Mucosa of rectum (tissue), 2 donors: ENCODE measurements around the gene CCDC80.

ENCODE experiments used
- H3K27ac ChIP-seq, 2 donors: one replicate each; pipeline ENCODE4 v1.7.0; 2013; ENCODE audit warnings: inconsistent platforms in 2 of 2, low read depth in 2 of 2, low read length in 2 of 2
- H3K27me3 ChIP-seq, 2 donors: one replicate each; pipeline ENCODE4 v1.7.0; 2013; ENCODE audit warnings: low read length in 2 of 2; ENCODE audit not compliant: control insufficient read depth in 2 of 2, insufficient read depth in 2 of 2
- H3K36me3 ChIP-seq, 2 donors: one replicate each; pipeline ENCODE4 v1.7.0; 2013; ENCODE audit warnings: low read length in 2 of 2; ENCODE audit not compliant: control insufficient read depth in 2 of 2, insufficient read depth in 2 of 2
- H3K4me1 ChIP-seq, 2 donors: one replicate each; pipeline ENCODE4 v1.7.0; 2013; ENCODE audit warnings: low read length in 2 of 2, mild to moderate bottlenecking in 1 of 2; ENCODE audit not compliant: control insufficient read depth in 2 of 2, insufficient read depth in 2 of 2
- H3K4me3 ChIP-seq, 2 donors: one replicate each; pipeline ENCODE4 v1.7.0; 2013; ENCODE audit warnings: low read length in 2 of 2
- H3K9ac ChIP-seq, 2 donors: one replicate each; pipeline ENCODE4 v1.7.0; 2013; ENCODE audit warnings: low read length in 2 of 2, low read depth in 1 of 2, mild to moderate bottlenecking in 1 of 2
- H3K9me3 ChIP-seq, 2 donors: one replicate each; pipeline ENCODE4 v1.7.0; 2013; ENCODE audit warnings: low read length in 2 of 2; ENCODE audit not compliant: control insufficient read depth in 2 of 2
- donor health status: healthy.
- donor health status: Normal muscosa, but diverticular disease.

CCDC80 gene

DNA sequence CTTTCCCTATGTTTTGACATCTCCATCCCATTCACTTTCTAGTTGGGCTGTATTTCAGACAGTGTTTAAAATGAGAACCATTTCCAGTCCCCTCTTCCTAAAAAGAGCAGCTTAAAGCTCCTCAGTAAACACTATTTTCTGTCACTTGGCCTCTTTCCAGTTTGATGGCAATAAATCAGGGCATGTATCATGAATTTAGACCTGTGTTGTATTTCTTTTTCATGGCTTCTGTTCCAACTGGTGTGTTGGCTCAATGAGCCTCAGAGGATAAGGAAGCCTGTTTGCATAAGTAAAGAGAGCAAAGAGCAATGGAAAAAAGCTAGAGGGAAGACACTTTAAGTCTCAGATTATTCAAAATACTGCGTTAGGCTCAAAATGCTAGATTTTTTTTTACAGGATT is 7.2 kb downstream of the CCDC80 start:
- no peaks in the 10 kb centered on the region for H3K4me1 ChIP-seq
- no peaks in the 10 kb centered on the region for H3K9me3 ChIP-seq
- H3K27ac ChIP-seq: no peak overlapping the region
- no peak overlapping the region for H3K4me3 ChIP-seq
- H3K9ac ChIP-seq: no peak overlapping the region
- H3K27me3 ChIP-seq: no peaks in the 10 kb centered on the region
- no peaks in the 10 kb centered on the region for H3K36me3 ChIP-seq

GRCh38 chr3:112633191-112633590 is 7.8 kb downstream of the CCDC80 start:
- Histone ChIP-seq H3K4me1 (no peaks in the 10 kb centered on the region), H3K36me3 (no peaks in the 10 kb centered on the region), H3K9ac (no peak overlapping the region), H3K4me3 (no peak overlapping the region), H3K27ac (no peak overlapping the region), H3K9me3 (no peaks in the 10 kb centered on the region), H3K27me3 (no peaks in the 10 kb centered on the region)

- H3K4me1 ChIP-seq: no peaks in the 10 kb centered on the region
- no peak overlapping the region for H3K4me3 ChIP-seq
- no peaks in the 10 kb centered on the region for H3K36me3 ChIP-seq
- H3K27ac ChIP-seq: no peak overlapping the region
- no peaks in the 10 kb centered on the region for H3K27me3 ChIP-seq
- no peak overlapping the region for H3K9ac ChIP-seq
- no peaks in the 10 kb centered on the region for H3K9me3 ChIP-seq
These were observed 8.3 kb downstream of the CCDC80 start for GRCh38 chr3:112632596-112632995.

GRCh38 chr3:112631257-112631656 is 9.7 kb downstream of the CCDC80 start:
- no peaks in the 10 kb centered on the region for H3K9me3 ChIP-seq
- no peak overlapping the region for H3K9ac ChIP-seq
- no peaks in the 10 kb centered on the region for H3K36me3 ChIP-seq
- H3K4me3 ChIP-seq: no peak overlapping the region
- no peaks in the 10 kb centered on the region for H3K4me1 ChIP-seq
- no peak overlapping the region for H3K27ac ChIP-seq
- no peaks in the 10 kb centered on the region for H3K27me3 ChIP-seq

- Histone ChIP-seq H3K4me1 (no peaks in the 10 kb centered on the region), H3K9ac (no peak overlapping the region), H3K9me3 (no peaks in the 10 kb centered on the region), H3K27ac (no peak overlapping the region), H3K36me3 (no peaks in the 10 kb centered on the region), H3K4me3 (no peak overlapping the region), H3K27me3 (no peaks in the 10 kb centered on the region)
These were observed 11.5 kb downstream of the CCDC80 start for GRCh38 chr3:112629425-112629824.

GRCh38 chr3:112627919-112628466 is 12.9 kb downstream of the CCDC80 start:
- no peaks in the 10 kb centered on the region for H3K9me3 ChIP-seq
- H3K36me3 ChIP-seq: no peaks in the 10 kb centered on the region
- no peak overlapping the region for H3K9ac ChIP-seq
- no peak overlapping the region for H3K4me3 ChIP-seq
- H3K27ac ChIP-seq: no peak overlapping the region
- H3K27me3 ChIP-seq: no peaks in the 10 kb centered on the region
- no peaks in the 10 kb centered on the region for H3K4me1 ChIP-seq

DNA sequence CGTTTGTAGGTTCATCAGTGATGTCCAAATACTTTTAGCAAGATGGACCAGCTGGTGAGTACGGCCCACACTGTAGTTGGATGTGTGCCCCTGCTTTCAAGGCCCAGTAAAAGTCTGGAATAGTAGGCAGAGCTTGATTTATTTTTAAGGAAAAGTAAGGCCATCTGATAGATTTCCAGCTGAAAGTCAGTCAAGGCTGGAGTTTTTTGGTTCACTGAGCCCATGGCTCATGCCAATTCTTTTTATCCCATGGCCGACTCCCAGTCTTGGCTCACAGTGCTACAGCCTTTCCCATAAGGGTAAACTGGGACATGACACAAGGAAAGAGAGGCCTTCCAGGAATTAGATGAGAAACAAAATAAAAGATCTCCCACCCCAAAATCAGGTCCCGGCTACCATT is 13.5 kb downstream of the CCDC80 start:
- Histone ChIP-seq H3K27me3 (no peaks in the 10 kb centered on the region), H3K9ac (no peak overlapping the region), H3K27ac (no peak overlapping the region), H3K9me3 (no peaks in the 10 kb centered on the region), H3K4me1 (no peaks in the 10 kb centered on the region), H3K4me3 (no peak overlapping the region), H3K36me3 (no peaks in the 10 kb centered on the region)

DNA sequence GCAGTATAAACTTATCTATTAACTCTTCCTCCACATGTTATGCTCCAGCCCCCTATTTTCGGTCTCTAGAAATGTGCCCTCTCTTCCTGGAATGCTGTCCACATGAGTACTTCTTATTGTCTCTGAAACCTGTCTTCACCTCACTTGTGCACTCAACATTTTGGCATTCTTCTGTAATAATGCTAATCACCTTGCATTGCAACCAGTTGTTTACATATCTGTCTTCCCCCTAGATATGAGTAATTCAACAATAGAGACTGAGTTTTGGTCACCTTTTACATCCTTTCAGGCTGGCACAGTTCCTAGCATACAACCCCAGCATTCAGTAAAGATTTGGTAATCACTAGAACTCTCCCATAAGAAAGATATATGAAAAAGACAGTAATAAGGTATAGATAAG is 17.2 kb downstream of the CCDC80 start:
- Histone ChIP-seq H3K4me1 (no peaks in the 10 kb centered on the region), H3K27me3 (no peaks in the 10 kb centered on the region), H3K27ac (no peak overlapping the region), H3K36me3 (no peaks in the 10 kb centered on the region), H3K4me3 (no peak overlapping the region), H3K9ac (no peak overlapping the region), H3K9me3 (no peaks in the 10 kb centered on the region)

- no peak overlapping the region for H3K4me3 ChIP-seq
- H3K4me1 ChIP-seq: no peaks in the 10 kb centered on the region
- H3K9me3 ChIP-seq: no peaks in the 10 kb centered on the region
- no peak overlapping the region for H3K27ac ChIP-seq
- H3K27me3 ChIP-seq: no peaks in the 10 kb centered on the region
- no peaks in the 10 kb centered on the region for H3K36me3 ChIP-seq
- no peak overlapping the region for H3K9ac ChIP-seq
These were observed 17.7 kb downstream of the CCDC80 start for GRCh38 chr3:112623213-112623612.

- no peak overlapping the region for H3K9ac ChIP-seq
- H3K4me3 ChIP-seq: no peak overlapping the region
- H3K27me3 ChIP-seq: no peaks in the 10 kb centered on the region
- no peaks in the 10 kb centered on the region for H3K36me3 ChIP-seq
- H3K27ac ChIP-seq: no peak overlapping the region
- H3K4me1 ChIP-seq: no peaks in the 10 kb centered on the region
- H3K9me3 ChIP-seq: no peaks in the 10 kb centered on the region
These were observed 21.6 kb downstream of the CCDC80 start for GRCh38 chr3:112619295-112619694.

GRCh38 chr3:112617285-112617684 is 23.7 kb downstream of the CCDC80 start:
- H3K4me1 ChIP-seq: no peaks in the 10 kb centered on the region
- no peaks in the 10 kb centered on the region for H3K27me3 ChIP-seq
- no peak overlapping the region for H3K4me3 ChIP-seq
- H3K9ac ChIP-seq: no peak overlapping the region
- H3K27ac ChIP-seq: no peak overlapping the region
- no peaks in the 10 kb centered on the region for H3K36me3 ChIP-seq
- H3K9me3 ChIP-seq: no peaks in the 10 kb centered on the region
